HG03558 (cell line): ENCODE data around the gene NACC1.
"Not testable (repeated sequence)": the region's sequence is repeated elsewhere in the genome, so short reads cannot be mapped to it uniquely, and the experiment has no call there.

ENCODE experiments used
- ATAC-seq: cut with Tn5 transposase; IDR thresholded peaks from one replicate; pipeline ENCODE4 v1.9.1; 2021; ENCODE audit warnings: moderate number of reproducible peaks; ENCODE audit not compliant: unreplicated experiment; ENCODE audit errors: extremely low read depth

NACC1 gene

GRCh38 chr19:13160557-13160956, 42.5 kb downstream of the NACC1 start:
- no peak for ATAC-seq

GRCh38 chr19:13162724-13163608, 44.9 kb downstream of the NACC1 start:
- ATAC-seq: no peak

- no peak for ATAC-seq
These were observed 45.7 kb downstream of the NACC1 start for GRCh38 chr19:13163609-13164342.

- ATAC-seq: no peak
These were observed 46.5 kb downstream of the NACC1 start for GRCh38 chr19:13164343-13165161.

- ATAC-seq: no peak
These were observed 47.3 kb downstream of the NACC1 start for GRCh38 chr19:13165162-13165997.

GRCh38 chr19:13166151-13166550, 48.1 kb downstream of the NACC1 start:
- ATAC-seq: not testable (repeated sequence)

GRCh38 chr19:13169769-13170168, 51.7 kb downstream of the NACC1 start:
- ATAC-seq: no peak

- ATAC-seq: no peak
These were observed 53.1 kb downstream of the NACC1 start for GRCh38 chr19:13171146-13171545.

GRCh38 chr19:13172346-13173138, 54.5 kb downstream of the NACC1 start:
- ATAC-seq: no peak

- no peak for ATAC-seq
These were observed 55.2 kb downstream of the NACC1 start for GRCh38 chr19:13173139-13173737.

- ATAC-seq: no peak
These were observed 58.3 kb downstream of the NACC1 start for GRCh38 chr19:13176345-13176744.

- ATAC-seq: not testable (repeated sequence)
These were observed 59.5 kb downstream of the NACC1 start for GRCh38 chr19:13177584-13177983.

GRCh38 chr19:13178291-13178690, 60.2 kb downstream of the NACC1 start:
- ATAC-seq: not testable (repeated sequence)

GRCh38 chr19:13181747-13182388, 63.8 kb downstream of the NACC1 start:
- no peak for ATAC-seq

GRCh38 chr19:13184926-13185325, 66.9 kb downstream of the NACC1 start:
- ATAC-seq: not testable (repeated sequence)

GRCh38 chr19:13185763-13186657, 67.9 kb downstream of the NACC1 start:
- not testable (repeated sequence) for ATAC-seq

GRCh38 chr19:13186688-13187087, 68.6 kb downstream of the NACC1 start:
- not testable (repeated sequence) for ATAC-seq
